Adipocyte (in vitro differentiated cells): ENCODE data around the gene SLC6A5.
A peak's percentile ranks its signal among the peaks of the same experiment; 100 is the strongest.

Source experiments
- DNase-seq: peaks from one replicate; pipeline ENCODE4 v3.0.0-alpha.2; 2015; ENCODE audit warnings: low read depth
- H3K27me3 ChIP-seq: replicated peaks from 2 replicates; pipeline ENCODE4 v1.7.0; 2013; ENCODE audit warnings: mild to moderate bottlenecking, low read length, moderate library complexity; ENCODE audit not compliant: control insufficient read depth, insufficient read depth
- H3K36me3 ChIP-seq: 2 replicates; pipeline ENCODE4 v1.7.0; 2013; ENCODE audit warnings: low read length, mild to moderate bottlenecking, moderate library complexity; ENCODE audit not compliant: control insufficient read depth, insufficient read depth, severe bottlenecking
- H3K4me1 ChIP-seq: 2 replicates; pipeline ENCODE4 v1.7.0; 2013; ENCODE audit warnings: mild to moderate bottlenecking, low read length, moderate library complexity; ENCODE audit not compliant: control insufficient read depth, insufficient read depth
- H3K4me3 ChIP-seq: 2 replicates; pipeline ENCODE4 v1.7.0; 2013; ENCODE audit warnings: mild to moderate bottlenecking, low read length, moderate library complexity
- H3K9ac ChIP-seq: 2 replicates; pipeline ENCODE4 v1.7.0; 2013; ENCODE audit warnings: mild to moderate bottlenecking, low read length, moderate library complexity
- H3K9me3 ChIP-seq: 2 replicates; pipeline ENCODE4 v1.7.0; 2013; ENCODE audit warnings: mild to moderate bottlenecking, low read length, moderate library complexity; ENCODE audit not compliant: control insufficient read depth

Gene SLC6A5

DNA sequence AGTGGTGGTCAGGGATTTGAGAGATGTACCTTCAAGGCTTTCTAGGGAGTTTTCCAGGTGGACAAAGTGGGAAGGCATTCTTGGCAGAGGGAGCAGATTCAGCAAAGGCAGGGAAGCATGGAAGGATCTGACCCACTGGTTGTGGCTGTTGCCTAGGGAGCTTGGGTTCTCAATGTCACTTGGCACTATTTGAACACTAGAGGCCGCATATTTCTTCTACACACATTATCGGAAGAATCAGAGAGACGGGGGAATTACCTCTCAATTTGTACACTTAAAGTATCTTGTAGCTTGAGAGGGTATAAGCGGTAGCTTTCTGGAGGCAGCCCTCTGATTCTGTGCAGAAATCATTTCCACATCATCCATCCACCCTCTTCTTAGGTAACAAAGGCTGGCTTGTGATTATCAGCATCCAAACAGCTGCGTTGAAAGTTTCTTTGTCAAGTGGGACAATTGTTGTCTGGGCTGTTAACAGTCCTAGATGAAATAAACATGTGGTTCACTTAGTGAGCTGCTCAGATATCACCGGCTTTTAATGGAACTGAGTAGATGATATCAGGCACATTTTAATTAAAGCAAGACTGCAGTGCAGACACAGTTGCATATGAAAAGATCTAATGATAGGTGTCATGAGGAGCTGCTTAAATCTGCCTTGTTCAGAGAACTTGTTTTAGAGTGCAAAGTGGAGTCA, 72.6 kb downstream of the SLC6A5 start:
- Histone ChIP-seq H3K4me1 (no peaks in the 10 kb centered on the region), H3K9me3 (peaks cover 4% of the 10 kb centered on the region), H3K4me3 (no peak overlapping the region), H3K9ac (no peak overlapping the region), H3K27me3 (peaks cover 69% of the 10 kb centered on the region), H3K36me3 (no peaks in the 10 kb centered on the region)
- DNase-seq = no peak

GRCh38 chr11:20672575-20672974, 73.2 kb downstream of the SLC6A5 start:
- Histone ChIP-seq H3K4me1 (no peaks in the 10 kb centered on the region), H3K4me3 (no peak overlapping the region), H3K27me3 (peaks cover 66% of the 10 kb centered on the region), H3K9me3 (peaks cover 2% of the 10 kb centered on the region), H3K9ac (no peak overlapping the region), H3K36me3 (no peaks in the 10 kb centered on the region)
- peak; percentile 4 for DNase-seq

DNA sequence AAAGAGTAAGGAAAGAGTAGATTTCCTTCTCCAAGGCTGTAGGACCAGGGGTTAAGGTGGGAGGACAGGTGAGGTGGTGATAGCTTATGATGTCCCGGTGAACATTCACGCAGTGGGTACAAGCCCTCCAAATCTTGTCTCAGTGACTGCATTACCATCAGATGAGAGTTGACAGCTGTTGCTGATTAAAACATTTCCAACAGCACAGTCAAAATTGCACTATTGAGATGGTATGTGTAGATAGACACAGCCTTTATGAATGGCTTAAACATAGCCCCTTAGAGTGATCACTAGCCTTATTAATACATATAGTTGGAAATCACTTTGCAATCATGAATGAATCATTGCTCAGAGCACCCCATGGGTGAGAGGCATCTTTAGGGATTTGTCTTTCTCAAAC, 77.2 kb downstream of the SLC6A5 start:
- Histone ChIP-seq H3K9me3 (no peaks in the 10 kb centered on the region), H3K27me3 (peaks cover 30% of the 10 kb centered on the region), H3K4me1 (no peaks in the 10 kb centered on the region), H3K4me3 (no peak overlapping the region), H3K36me3 (no peaks in the 10 kb centered on the region), H3K9ac (no peak overlapping the region)
- no peak for DNase-seq

DNA sequence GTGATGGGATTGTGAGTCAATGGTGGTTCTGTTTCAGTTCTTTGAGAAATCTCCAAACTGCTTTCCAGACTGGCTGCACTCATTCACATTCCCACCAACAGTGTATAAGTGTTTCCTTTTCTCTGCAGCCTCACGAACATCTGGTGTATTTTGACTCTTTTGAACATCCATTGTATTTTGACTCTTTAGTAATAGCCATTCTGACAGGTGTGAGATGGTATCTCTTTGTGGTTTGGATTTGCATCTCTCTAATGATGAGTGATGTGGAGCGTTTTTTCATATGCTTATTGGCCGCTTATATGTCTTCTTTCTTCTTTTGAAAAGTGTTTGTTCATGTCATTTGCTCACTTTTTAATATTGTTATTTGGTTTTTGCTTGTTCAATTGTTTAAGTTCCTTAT, 89.4 kb downstream of the SLC6A5 start:
- Histone ChIP-seq H3K27me3 (no peaks in the 10 kb centered on the region), H3K9ac (no peak overlapping the region), H3K9me3 (no peaks in the 10 kb centered on the region), H3K4me3 (no peak overlapping the region), H3K36me3 (no peaks in the 10 kb centered on the region), H3K4me1 (no peaks in the 10 kb centered on the region)
- no peak for DNase-seq

GRCh38 chr11:20707876-20708275, 108.5 kb downstream of the SLC6A5 start:
- H3K4me3 ChIP-seq = no peak overlapping the region
- no peaks in the 10 kb centered on the region for H3K4me1 ChIP-seq
- H3K27me3 ChIP-seq = no peaks in the 10 kb centered on the region
- no peaks in the 10 kb centered on the region for H3K9me3 ChIP-seq
- no peak for DNase-seq
- H3K36me3 ChIP-seq = no peaks in the 10 kb centered on the region
- no peak overlapping the region for H3K9ac ChIP-seq
